HG03196 (cell line): Measurements from ENCODE around the gene GFRA1.
"Not testable (repeated sequence)": the region's sequence is repeated elsewhere in the genome, so short reads cannot be mapped to it uniquely, and the experiment has no call there.

Source experiments
- ATAC-seq: cut with Tn5 transposase; IDR thresholded peaks from one replicate; pipeline ENCODE4 v1.9.1; 2021; ENCODE audit not compliant: unreplicated experiment

GFRA1 gene

GRCh38 chr10:116076621-116077020 is 196.4 kb downstream of the GFRA1 start:
- no peak for ATAC-seq

- ATAC-seq, result no peak
These were observed 199.5 kb downstream of the GFRA1 start for GRCh38 chr10:116073510-116073909.

GRCh38 chr10:116073001-116073400 is 200.0 kb downstream of the GFRA1 start:
- no peak for ATAC-seq

DNA sequence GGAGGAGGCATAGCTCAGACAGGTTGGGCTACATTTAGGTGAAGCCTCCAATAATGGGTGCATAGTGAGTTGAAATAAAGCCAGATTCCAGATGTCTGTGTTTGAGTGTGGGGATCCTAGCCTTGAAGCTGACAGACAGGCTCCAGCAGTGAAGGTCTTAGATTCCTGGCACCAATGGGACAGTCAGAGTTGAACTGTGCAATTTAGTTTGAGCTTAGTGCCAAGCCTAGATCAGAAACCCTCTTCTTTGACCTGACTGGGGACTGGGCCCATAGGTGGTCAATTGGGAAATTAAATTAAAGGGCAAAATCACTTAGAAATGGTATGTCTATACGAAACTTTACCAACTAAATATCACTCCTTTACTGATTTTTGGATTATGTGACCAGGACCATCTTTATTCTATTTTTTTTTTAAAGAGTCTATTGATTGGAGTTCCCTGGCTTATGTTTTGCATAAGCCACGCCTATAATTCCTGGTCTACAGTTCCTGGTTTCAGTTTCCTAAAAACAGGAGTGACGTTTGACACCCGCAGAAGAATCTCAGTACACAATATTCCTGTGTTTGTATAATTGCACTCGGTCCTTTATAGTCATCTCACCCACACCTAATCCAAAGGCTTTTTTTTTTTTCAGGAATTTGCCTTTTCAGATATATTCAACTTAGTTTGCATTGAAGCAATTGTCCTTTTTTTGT is 201.4 kb downstream of the GFRA1 start:
- ATAC-seq, result no peak

- no peak for ATAC-seq
These were observed 202.2 kb downstream of the GFRA1 start for GRCh38 chr10:116070743-116071320.

DNA sequence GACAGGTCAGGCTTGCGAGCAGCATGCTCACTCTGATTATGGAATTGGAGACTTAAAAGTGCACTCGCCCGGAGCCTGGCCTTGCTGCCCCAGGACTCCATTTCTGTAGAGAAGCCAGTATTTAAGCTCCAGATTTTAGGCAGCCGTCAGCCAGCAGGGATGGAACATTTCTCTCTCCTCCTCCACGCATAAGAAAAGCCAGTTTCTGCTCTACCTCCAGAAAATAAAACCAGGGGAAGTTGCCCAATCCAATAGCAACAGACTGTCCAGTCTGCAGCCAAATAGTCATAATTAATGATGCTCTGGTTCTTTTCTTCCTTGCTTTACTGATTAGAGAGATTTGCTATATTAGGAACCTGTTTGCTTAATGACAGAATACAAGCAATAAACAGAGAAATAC is 203.2 kb downstream of the GFRA1 start:
- no peak for ATAC-seq

GRCh38 chr10:116067825-116068224 is 205.2 kb downstream of the GFRA1 start:
- ATAC-seq, result no peak

GRCh38 chr10:116063107-116063506 is 209.9 kb downstream of the GFRA1 start:
- ATAC-seq, result no peak

DNA sequence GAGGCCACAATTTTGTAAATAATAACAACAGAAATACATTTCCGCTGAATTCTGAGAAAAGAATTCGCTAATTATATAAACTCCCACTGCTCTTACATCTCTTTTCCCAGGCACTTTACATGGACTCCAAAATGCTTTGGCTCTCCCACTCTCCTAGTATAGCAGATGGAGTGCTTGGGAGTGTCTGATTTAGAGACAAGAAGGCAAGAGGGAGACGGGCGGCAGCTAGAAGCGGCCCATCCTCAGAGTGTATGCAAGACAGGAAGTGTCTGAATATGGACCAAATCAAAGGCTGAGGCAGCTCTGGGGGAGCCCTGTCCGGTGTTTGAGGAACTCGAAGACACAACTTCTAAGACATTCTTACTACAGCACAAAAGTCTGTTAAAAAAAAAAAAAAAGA is 212.1 kb downstream of the GFRA1 start:
- ATAC-seq, result no peak

DNA sequence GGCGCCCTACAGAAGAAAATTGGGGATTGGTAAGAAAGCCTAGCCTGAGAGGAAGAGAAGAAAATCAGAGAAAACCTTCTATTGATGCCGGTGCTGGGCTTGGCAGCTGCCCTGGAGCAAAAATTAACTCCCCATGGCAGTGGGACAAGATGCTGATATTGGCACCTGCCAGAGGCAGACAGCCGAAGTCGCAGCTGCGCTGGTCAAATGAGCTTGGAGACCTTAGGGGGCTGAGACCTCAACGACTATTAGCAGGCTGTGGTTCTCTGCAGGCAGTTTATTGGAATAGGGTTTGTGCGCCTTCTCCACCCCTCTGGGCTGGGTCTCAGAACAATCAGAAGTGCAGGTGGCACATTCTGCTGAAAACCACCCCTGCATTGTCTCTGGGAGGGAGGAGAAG is 213.7 kb downstream of the GFRA1 start:
- no peak for ATAC-seq

DNA sequence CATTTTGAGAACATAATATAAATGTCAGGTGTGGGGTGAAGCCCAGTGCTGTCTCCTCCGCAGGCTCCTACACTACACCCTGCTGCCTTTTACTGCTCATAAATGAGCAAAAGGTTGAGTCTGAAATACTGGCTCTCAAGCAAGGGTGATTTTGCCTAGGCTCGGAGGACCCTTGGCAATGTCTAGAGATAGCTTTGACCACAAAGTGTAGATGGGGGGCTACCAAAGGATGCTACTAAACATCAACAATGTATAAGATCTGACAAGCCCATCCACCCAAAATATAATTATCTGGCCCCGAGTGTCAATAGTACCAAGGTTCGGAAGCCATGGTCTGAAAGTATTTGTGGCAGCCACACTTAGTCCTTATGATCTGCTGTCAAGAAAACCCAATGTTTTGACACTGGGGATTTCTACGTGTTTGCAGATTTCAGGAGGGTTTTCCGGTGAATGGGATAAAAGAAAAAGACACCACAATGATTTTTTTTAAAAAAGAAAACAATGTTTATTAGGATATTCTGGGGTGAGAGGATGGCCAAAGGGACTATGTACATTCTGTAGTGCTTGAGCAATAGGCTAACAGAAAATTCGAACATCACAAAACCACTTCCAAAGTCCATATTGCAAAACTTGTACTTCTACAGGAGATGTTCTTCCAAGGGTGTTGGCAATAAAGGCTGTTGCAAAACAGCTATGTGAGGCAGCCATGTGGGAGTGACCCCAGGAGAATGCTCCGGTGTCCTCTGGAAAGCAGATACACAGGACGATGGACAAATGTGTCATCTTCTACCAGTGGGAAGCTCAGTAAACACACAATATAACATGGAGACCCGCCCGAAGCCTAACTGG is 216.3 kb downstream of the GFRA1 start:
- no peak for ATAC-seq

- ATAC-seq, result no peak
These were observed 217.1 kb downstream of the GFRA1 start for GRCh38 chr10:116055917-116056252.

GRCh38 chr10:116055252-116055916 is 217.6 kb downstream of the GFRA1 start:
- ATAC-seq, result no peak

- no peak for ATAC-seq
These were observed 219.1 kb downstream of the GFRA1 start for GRCh38 chr10:116053910-116054309.

GRCh38 chr10:116053009-116053730 is 219.8 kb downstream of the GFRA1 start:
- ATAC-seq, result not testable (repeated sequence)

DNA sequence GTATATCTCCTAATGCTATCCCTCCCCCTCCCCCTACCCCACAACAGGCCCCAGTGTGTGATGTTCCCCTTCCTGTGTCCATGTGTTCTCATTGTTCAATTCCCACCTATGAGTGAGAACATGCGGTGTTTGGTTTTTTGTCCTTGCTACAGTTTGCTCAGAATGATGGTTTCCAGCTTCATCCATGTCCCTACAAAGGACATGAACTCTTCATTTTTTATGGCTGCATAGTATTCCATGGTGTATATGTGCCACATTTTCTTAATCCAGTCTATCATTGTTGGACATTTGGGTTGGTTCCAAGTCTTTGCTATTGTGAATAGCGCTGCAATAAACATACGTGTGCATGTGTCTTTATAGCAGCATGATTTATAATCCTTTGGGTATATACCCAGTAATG is 220.5 kb downstream of the GFRA1 start:
- ATAC-seq, result not testable (repeated sequence)

- ATAC-seq, result no peak
These were observed 223.1 kb downstream of the GFRA1 start for GRCh38 chr10:116049974-116050304.

GRCh38 chr10:116049158-116049973 is 223.6 kb downstream of the GFRA1 start:
- ATAC-seq, result no peak

- ATAC-seq, result no peak
These were observed 227.3 kb downstream of the GFRA1 start for GRCh38 chr10:116045366-116046356.
